Measurements from ENCODE around the gene SDHA. TPM values are rescaled to one million over a fixed set of nuclear protein-coding genes. Genes with fewer than 3 reads are reported as not detected.
"Not testable (repeated sequence)": the region's sequence is repeated elsewhere in the genome, so short reads cannot be mapped to it uniquely, and the experiment has no call there.

SDHA gene
- total and polyA plus RNA-seq, 7 experiments from 2014 or later, result 120 to 205 (median 160) TPM

GRCh38 chr5:298737-299125, 80.6 kb downstream of the SDHA start:
- DNase-seq (no peak), ATAC-seq (no peak)
- CTCF ChIA-PET, result no interaction called here
- H3K27me3 ChIP-seq (ENCODE audit: control insufficient read depth in 2 of 2, insufficient read depth in 2 of 2, low read length in 2 of 2), result no peaks in the 10 kb centered on the region
- no peaks in the 10 kb centered on the region for H3K36me3 ChIP-seq (ENCODE audit: control insufficient read depth in 2 of 3, insufficient read depth in 3 of 3, low read length in 3 of 3)
- no peaks in the 10 kb centered on the region for H3K9me3 ChIP-seq (ENCODE audit: control insufficient read depth in 2 of 3, low read length in 3 of 3)
- no peaks in the 10 kb centered on the region for H3K27me3 Mint-ChIP-seq
- peaks cover 5 to 6% of the 10 kb centered on the region in 2 donors for H3K4me1 ChIP-seq (ENCODE audit: control insufficient read depth in 2 of 2, insufficient read depth in 2 of 2, low read length in 2 of 2)
- no peaks in the 10 kb centered on the region for H3K9me3 Mint-ChIP-seq
- H3K4me3 ChIP-seq (ENCODE audit: low read length), result no peak overlapping the region
- H3K27ac ChIP-seq (ENCODE audit: low read depth, low read length), result no peak overlapping the region
- H3K4me1 Mint-ChIP-seq, result peaks cover 17 to 67% (median 52%) of the 10 kb centered on the region in 7 donors
- POLR2A ChIA-PET, result no interaction called here
- intact Hi-C loops (cut with micrococcal nuclease), result no loop called here
- no peak overlapping the region for H3K4me3 Mint-ChIP-seq
- H3K36me3 Mint-ChIP-seq, result peaks cover 0 to 4% (median 0%) of the 10 kb centered on the region in 5 donors
- H3K27ac Mint-ChIP-seq, result no peak overlapping the region

DNA sequence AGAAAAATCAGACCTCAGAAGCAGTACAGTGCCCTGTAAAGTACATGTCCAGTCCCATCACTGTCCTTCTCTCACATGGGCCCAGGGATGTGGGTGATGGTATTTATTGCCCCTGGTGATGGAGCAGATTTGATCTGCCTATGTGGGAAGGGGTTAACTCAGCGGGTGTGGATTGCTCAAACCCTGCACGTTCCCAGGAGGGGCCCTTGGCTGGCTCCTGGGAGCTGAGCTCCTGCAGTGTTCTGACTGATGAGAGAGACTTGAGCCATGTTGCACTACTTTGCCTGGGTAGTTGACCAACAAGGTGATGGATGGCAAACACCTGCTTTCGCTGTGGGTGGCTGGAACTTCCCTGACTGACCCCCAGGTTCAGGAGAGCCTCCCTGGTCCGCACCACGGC, 81.8 kb downstream of the SDHA start:
- POLR2A ChIA-PET; H3K27ac ChIP-seq (ENCODE audit: low read depth, low read length); intact Hi-C loops (cut with micrococcal nuclease); H3K27me3 Mint-ChIP-seq; H3K9me3 Mint-ChIP-seq; DNase-seq; CTCF ChIA-PET; H3K27ac Mint-ChIP-seq; H3K36me3 Mint-ChIP-seq; H3K4me3 ChIP-seq (ENCODE audit: low read length); H3K27me3 ChIP-seq (ENCODE audit: control insufficient read depth in 2 of 2, insufficient read depth in 2 of 2, low read length in 2 of 2); H3K9me3 ChIP-seq (ENCODE audit: control insufficient read depth in 2 of 3, low read length in 3 of 3); ATAC-seq; H3K36me3 ChIP-seq (ENCODE audit: control insufficient read depth in 2 of 3, insufficient read depth in 3 of 3, low read length in 3 of 3); H3K4me3 Mint-ChIP-seq; H3K4me1 ChIP-seq (ENCODE audit: control insufficient read depth in 2 of 2, insufficient read depth in 2 of 2, low read length in 2 of 2): not testable (repeated sequence)
- peaks cover 17 to 61% (median 52%) of the 10 kb centered on the region in 7 donors for H3K4me1 Mint-ChIP-seq

- H3K27ac Mint-ChIP-seq, result peak overlapping the region in 4 of 9 donors; percentile 16 to 85 (median 64)
- H3K4me1 ChIP-seq (ENCODE audit: control insufficient read depth in 2 of 2, insufficient read depth in 2 of 2, low read length in 2 of 2); POLR2A ChIA-PET; H3K27me3 Mint-ChIP-seq; H3K27ac ChIP-seq (ENCODE audit: low read depth, low read length); intact Hi-C loops (cut with micrococcal nuclease); H3K36me3 Mint-ChIP-seq; H3K9me3 Mint-ChIP-seq; H3K27me3 ChIP-seq (ENCODE audit: control insufficient read depth in 2 of 2, insufficient read depth in 2 of 2, low read length in 2 of 2); H3K36me3 ChIP-seq (ENCODE audit: control insufficient read depth in 2 of 3, insufficient read depth in 3 of 3, low read length in 3 of 3); H3K4me3 ChIP-seq (ENCODE audit: low read length); H3K9me3 ChIP-seq (ENCODE audit: control insufficient read depth in 2 of 3, low read length in 3 of 3); DNase-seq; ATAC-seq; CTCF ChIA-PET: not testable (repeated sequence)
- H3K4me3 Mint-ChIP-seq, result peak overlapping the region in 3 of 10 donors; percentile 13 to 60 (median 40)
- peaks cover 17 to 56% (median 47%) of the 10 kb centered on the region in 7 donors for H3K4me1 Mint-ChIP-seq
These were observed 82.7 kb downstream of the SDHA start for GRCh38 chr5:300691-301435.

DNA sequence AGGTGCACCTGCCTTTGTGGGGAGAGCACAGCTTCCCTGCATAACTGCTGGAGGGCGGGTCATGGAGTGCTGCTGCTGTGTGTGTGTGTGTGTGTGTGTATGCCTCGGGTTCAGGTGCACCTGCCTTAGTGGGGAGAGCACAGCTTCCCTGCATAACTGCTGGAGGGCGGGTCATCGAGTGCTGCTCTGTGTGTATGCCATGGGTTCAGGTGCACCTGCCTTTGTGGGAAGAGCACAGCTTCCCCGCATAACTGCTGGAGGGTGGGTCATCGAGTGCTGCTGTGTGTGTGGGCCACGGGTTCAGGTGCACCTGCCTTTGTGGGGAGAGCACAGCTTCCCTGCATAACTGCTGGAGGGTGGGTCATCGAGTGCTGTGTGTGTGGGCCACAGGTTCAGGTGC, 84.3 kb downstream of the SDHA start:
- CTCF ChIA-PET, result not testable (repeated sequence)
- Mint-ChIP-seq H3K27ac (peak overlapping the region in 6 of 9 donors; percentile 19 to 90 (median 64)), H3K4me1 (peaks cover 17 to 40% (median 33%) of the 10 kb centered on the region in 7 donors)

DNA sequence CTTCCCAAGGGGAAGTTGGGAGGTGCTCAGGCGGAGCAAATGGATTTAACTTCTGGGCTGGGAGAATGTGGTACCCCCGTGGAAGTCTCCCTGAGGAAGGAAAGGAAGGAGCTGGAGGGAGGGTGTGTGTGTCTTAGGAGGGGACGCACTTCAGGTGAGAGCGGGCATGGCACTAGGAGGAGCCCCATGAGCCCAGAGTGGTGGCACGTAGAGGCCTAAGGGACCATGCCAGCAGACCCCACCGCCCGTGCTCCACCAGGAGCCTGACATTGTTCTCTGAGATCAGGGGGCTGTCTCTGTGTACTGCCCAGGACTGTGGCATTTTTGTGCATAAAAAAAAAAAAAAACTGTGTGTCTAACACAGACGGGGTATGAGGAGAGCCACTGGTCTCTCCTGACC, 84.8 kb downstream of the SDHA start:
- Histone ChIP-seq H3K9me3 (ENCODE audit: control insufficient read depth in 2 of 3, low read length in 3 of 3) (no peaks in the 10 kb centered on the region), H3K27me3 (ENCODE audit: control insufficient read depth in 2 of 2, insufficient read depth in 2 of 2, low read length in 2 of 2) (no peaks in the 10 kb centered on the region), H3K4me3 (ENCODE audit: low read length) (no peak overlapping the region), H3K27ac (ENCODE audit: low read depth, low read length) (no peak overlapping the region), H3K4me1 (ENCODE audit: control insufficient read depth in 2 of 2, insufficient read depth in 2 of 2, low read length in 2 of 2) (no peaks in the 10 kb centered on the region), H3K36me3 (ENCODE audit: control insufficient read depth in 2 of 3, insufficient read depth in 3 of 3, low read length in 3 of 3) (peaks cover 0 to 28% (median 0%) of the 10 kb centered on the region in 3 experiments)
- ChIA-PET CTCF (no interaction called here), POLR2A (no interaction called here)
- Mint-ChIP-seq H3K4me1 (peaks cover 14 to 34% (median 29%) of the 10 kb centered on the region in 7 donors), H3K9me3 (no peaks in the 10 kb centered on the region), H3K27me3 (no peaks in the 10 kb centered on the region), H3K27ac (peak overlapping the region in 2 of 9 donors; percentile 59 to 90), H3K36me3 (peaks cover 0 to 23% (median 3%) of the 10 kb centered on the region in 5 donors), H3K4me3 (no peak overlapping the region)
- DNase-seq (no peak), ATAC-seq (no peak)
- intact Hi-C loops (cut with micrococcal nuclease), result no loop called here

More for the DNA sequence above, 84.3 kb downstream of the SDHA start:
- H3K36me3 ChIP-seq (ENCODE audit: control insufficient read depth in 2 of 3, insufficient read depth in 3 of 3, low read length in 3 of 3), result peaks cover 0 to 22% (median 0%) of the 10 kb centered on the region in 3 experiments
- H3K9me3 ChIP-seq (ENCODE audit: control insufficient read depth in 2 of 3, low read length in 3 of 3); ATAC-seq; H3K4me1 ChIP-seq (ENCODE audit: control insufficient read depth in 2 of 2, insufficient read depth in 2 of 2, low read length in 2 of 2); H3K27me3 Mint-ChIP-seq; H3K27me3 ChIP-seq (ENCODE audit: control insufficient read depth in 2 of 2, insufficient read depth in 2 of 2, low read length in 2 of 2); POLR2A ChIA-PET; H3K9me3 Mint-ChIP-seq; intact Hi-C loops (cut with micrococcal nuclease); H3K27ac ChIP-seq (ENCODE audit: low read depth, low read length); H3K4me3 ChIP-seq (ENCODE audit: low read length); DNase-seq: not testable (repeated sequence)
- Mint-ChIP-seq H3K36me3 (peaks cover 0 to 18% (median 3%) of the 10 kb centered on the region in 5 donors), H3K4me3 (peak overlapping the region in 3 of 10 donors; percentile 0 to 60 (median 49))

GRCh38 chr5:303741-304140, 85.6 kb downstream of the SDHA start:
- H3K27ac Mint-ChIP-seq; intact Hi-C loops (cut with micrococcal nuclease); H3K9me3 Mint-ChIP-seq; H3K27ac ChIP-seq (ENCODE audit: low read depth, low read length); H3K27me3 Mint-ChIP-seq; POLR2A ChIA-PET; DNase-seq; H3K9me3 ChIP-seq (ENCODE audit: control insufficient read depth in 2 of 3, low read length in 3 of 3); H3K4me3 Mint-ChIP-seq; H3K4me3 ChIP-seq (ENCODE audit: low read length); ATAC-seq; H3K27me3 ChIP-seq (ENCODE audit: control insufficient read depth in 2 of 2, insufficient read depth in 2 of 2, low read length in 2 of 2); H3K4me1 ChIP-seq (ENCODE audit: control insufficient read depth in 2 of 2, insufficient read depth in 2 of 2, low read length in 2 of 2); CTCF ChIA-PET: not testable (repeated sequence)
- H3K36me3 ChIP-seq (ENCODE audit: control insufficient read depth in 2 of 3, insufficient read depth in 3 of 3, low read length in 3 of 3), result peaks cover 0 to 36% (median 0%) of the 10 kb centered on the region in 3 experiments
- Mint-ChIP-seq H3K36me3 (peaks cover 0 to 25% (median 3%) of the 10 kb centered on the region in 5 donors), H3K4me1 (peaks cover 14 to 32% (median 26%) of the 10 kb centered on the region in 7 donors)

- H3K27ac ChIP-seq (ENCODE audit: low read depth, low read length), result no peak overlapping the region
- Mint-ChIP-seq H3K27me3 (no peaks in the 10 kb centered on the region), H3K27ac (no peak overlapping the region), H3K36me3 (peaks cover 0 to 26% (median 3%) of the 10 kb centered on the region in 5 donors), H3K4me1 (peaks cover 12 to 28% (median 22%) of the 10 kb centered on the region in 7 donors), H3K9me3 (no peaks in the 10 kb centered on the region), H3K4me3 (no peak overlapping the region)
- ChIA-PET CTCF (no interaction called here), POLR2A (no interaction called here)
- ATAC-seq, result no peak
- no peaks in the 10 kb centered on the region for H3K9me3 ChIP-seq (ENCODE audit: control insufficient read depth in 2 of 3, low read length in 3 of 3)
- no peaks in the 10 kb centered on the region for H3K4me1 ChIP-seq (ENCODE audit: control insufficient read depth in 2 of 2, insufficient read depth in 2 of 2, low read length in 2 of 2)
- intact Hi-C loops (cut with micrococcal nuclease), result no loop called here
- DNase-seq, result no peak
- H3K4me3 ChIP-seq (ENCODE audit: low read length), result no peak overlapping the region
- no peaks in the 10 kb centered on the region for H3K27me3 ChIP-seq (ENCODE audit: control insufficient read depth in 2 of 2, insufficient read depth in 2 of 2, low read length in 2 of 2)
- peaks cover 0 to 44% (median 0%) of the 10 kb centered on the region in 3 experiments for H3K36me3 ChIP-seq (ENCODE audit: control insufficient read depth in 2 of 3, insufficient read depth in 3 of 3, low read length in 3 of 3)
These were observed 86.9 kb downstream of the SDHA start for GRCh38 chr5:305050-305449.
